Measurements from ENCODE around the gene MYLK. TPM values are rescaled to one million over a fixed set of nuclear protein-coding genes. Genes with fewer than 3 reads are reported as not detected.
"Not testable (repeated sequence)": the region's sequence is repeated elsewhere in the genome, so short reads cannot be mapped to it uniquely, and the experiment has no call there.

The MYLK gene
- total RNA-seq, 2 experiments from 2014 or later, result not detected

DNA sequence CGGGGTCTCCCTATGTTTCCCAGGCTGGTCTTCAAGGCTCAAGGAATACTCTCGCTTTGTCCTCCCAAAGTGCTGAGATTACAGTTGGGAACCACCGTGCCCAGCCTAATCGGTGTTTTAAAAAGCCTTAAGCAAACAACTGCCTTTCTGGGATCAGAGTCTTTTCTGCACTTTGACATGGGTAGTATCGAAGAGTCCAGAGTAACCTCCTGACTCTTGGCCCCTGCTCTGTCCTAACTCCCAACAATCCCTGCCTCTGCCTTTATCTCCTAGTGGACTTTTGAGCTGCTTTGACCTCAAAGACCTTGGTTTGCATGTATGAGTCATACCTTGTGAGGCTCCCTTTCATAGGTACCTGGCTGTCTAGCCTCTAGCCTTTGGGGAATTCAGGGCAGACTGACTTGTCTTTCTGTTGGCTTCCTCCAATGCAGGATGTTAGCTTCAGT is 278.3 kb downstream of the MYLK start:
- Mint-ChIP-seq H3K36me3 (ENCODE audit: low read depth) (peaks cover 7% of the 10 kb centered on the region), H3K4me1 (ENCODE audit: low read depth) (peaks cover 11% of the 10 kb centered on the region), H3K27ac (no peak overlapping the region), H3K4me3 (no peak overlapping the region), H3K27me3 (ENCODE audit: low read depth) (no peaks in the 10 kb centered on the region), H3K9me3 (no peaks in the 10 kb centered on the region)
- CTCF ChIA-PET, result no interaction called here
- DNase-seq, result no peak
- intact Hi-C loops (cut with micrococcal nuclease), result no loop called here

DNA sequence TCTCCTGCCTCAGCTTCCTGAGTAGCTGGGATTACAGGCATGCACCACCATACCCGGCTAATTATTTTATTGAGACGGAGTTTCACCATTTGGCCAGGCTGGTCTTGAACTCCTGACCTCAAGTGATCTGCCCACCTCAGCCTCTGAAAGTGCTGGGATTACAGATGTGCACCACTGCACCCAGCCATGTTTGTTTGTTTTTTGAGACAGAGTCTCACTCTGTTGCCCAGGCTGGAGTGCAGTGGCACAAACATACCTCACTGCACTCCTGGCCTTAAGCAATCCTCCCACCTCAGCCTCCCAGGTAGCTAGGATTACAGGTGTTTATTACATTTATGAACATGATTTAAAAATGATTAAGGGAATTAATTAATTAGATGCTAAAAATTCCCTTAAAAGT is 281.0 kb downstream of the MYLK start:
- CTCF ChIA-PET, result interaction anchor here (1.2 kb wide), 1 partner anchor 23 kb away, joined by 3 read pairs; no protein-coding TSS in a partner anchor
- H3K4me1 Mint-ChIP-seq (ENCODE audit: low read depth), result peaks cover 11% of the 10 kb centered on the region
- H3K4me3 Mint-ChIP-seq; intact Hi-C loops (cut with micrococcal nuclease); H3K27me3 Mint-ChIP-seq (ENCODE audit: low read depth); DNase-seq; H3K27ac Mint-ChIP-seq; H3K9me3 Mint-ChIP-seq: not testable (repeated sequence)
- peaks cover 12% of the 10 kb centered on the region for H3K36me3 Mint-ChIP-seq (ENCODE audit: low read depth)

DNA sequence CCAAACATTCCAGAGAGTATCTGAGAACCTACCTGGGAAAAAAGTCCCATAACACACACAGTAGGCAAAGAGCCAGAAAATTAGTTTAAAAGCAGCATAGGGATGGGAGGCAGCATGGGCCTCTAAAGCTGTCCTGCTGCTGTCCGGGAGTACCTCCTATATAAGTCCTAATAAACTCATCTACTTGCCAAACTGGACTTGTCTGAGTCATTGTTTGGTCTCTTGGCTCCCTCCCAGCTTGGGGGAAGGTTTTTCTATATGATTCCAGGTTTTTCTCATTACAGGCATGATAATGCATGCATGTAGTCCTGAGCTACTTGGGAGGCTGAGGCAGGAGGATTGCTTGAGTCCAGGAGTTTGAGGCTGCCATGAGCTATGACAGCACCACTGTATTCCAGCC is 281.8 kb downstream of the MYLK start:
- CTCF ChIA-PET, result interaction anchor here (1.2 kb wide), 1 partner anchor 24 kb away, joined by 3 read pairs; no protein-coding TSS in a partner anchor
- Mint-ChIP-seq H3K27me3 (ENCODE audit: low read depth) (no peaks in the 10 kb centered on the region), H3K36me3 (ENCODE audit: low read depth) (peaks cover 11% of the 10 kb centered on the region), H3K4me3 (no peak overlapping the region), H3K9me3 (no peaks in the 10 kb centered on the region), H3K4me1 (ENCODE audit: low read depth) (peaks cover 11% of the 10 kb centered on the region), H3K27ac (no peak overlapping the region)
- no peak for DNase-seq
- intact Hi-C loops (cut with micrococcal nuclease), result no loop called here

DNA sequence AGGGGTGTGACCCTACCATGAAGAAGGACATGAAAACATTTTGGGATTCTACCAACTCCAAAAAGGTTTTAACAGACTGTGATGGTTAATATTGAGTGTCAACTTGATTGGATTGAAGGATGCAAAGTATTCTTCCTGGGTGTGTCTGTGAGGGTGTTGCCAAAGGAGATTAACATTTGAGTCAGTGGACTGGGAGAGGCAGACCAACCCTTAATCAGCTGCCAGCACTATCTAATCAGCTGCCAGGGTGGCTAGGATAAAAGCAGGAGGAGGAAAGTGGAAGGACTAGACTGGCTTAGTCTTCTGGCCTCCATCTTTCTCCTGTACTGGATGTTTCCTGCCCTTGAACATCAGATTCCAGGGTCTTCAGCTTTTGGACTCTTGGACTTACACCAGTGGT is 283.3 kb downstream of the MYLK start:
- H3K27me3 Mint-ChIP-seq (ENCODE audit: low read depth); intact Hi-C loops (cut with micrococcal nuclease); H3K9me3 Mint-ChIP-seq; H3K27ac Mint-ChIP-seq; H3K4me3 Mint-ChIP-seq; H3K4me1 Mint-ChIP-seq (ENCODE audit: low read depth); DNase-seq: not testable (repeated sequence)
- CTCF ChIA-PET, result interaction anchor here (1.2 kb wide), 1 partner anchor 11 kb away, joined by 3 read pairs; no protein-coding TSS in a partner anchor
- H3K36me3 Mint-ChIP-seq (ENCODE audit: low read depth), result peaks cover 11% of the 10 kb centered on the region

DNA sequence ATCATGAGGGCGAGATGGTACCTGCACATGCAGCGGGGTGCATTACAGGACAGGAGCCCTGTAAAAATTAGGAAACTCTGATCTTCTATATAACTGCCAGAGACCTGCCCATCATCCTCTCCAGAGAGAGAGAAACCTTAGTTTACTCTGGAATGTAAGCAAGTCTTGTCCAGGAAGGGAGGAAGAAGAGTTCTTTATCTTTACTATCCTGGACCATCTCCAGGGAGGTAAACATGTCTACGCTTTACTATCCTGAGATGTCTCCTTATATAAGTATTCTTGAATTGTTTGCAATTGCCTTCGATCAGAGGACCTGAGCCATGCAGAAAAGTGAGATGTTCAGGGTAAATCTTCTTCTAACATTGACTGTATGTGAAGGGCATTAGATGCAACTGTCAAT is 286.6 kb downstream of the MYLK start:
- Mint-ChIP-seq H3K27me3 (ENCODE audit: low read depth) (no peaks in the 10 kb centered on the region), H3K4me1 (ENCODE audit: low read depth) (no peaks in the 10 kb centered on the region), H3K36me3 (ENCODE audit: low read depth) (peaks cover 14% of the 10 kb centered on the region), H3K4me3 (no peak overlapping the region), H3K9me3 (no peaks in the 10 kb centered on the region), H3K27ac (no peak overlapping the region)
- no peak for DNase-seq
- CTCF ChIA-PET, result no interaction called here
- intact Hi-C loops (cut with micrococcal nuclease), result no loop called here

DNA sequence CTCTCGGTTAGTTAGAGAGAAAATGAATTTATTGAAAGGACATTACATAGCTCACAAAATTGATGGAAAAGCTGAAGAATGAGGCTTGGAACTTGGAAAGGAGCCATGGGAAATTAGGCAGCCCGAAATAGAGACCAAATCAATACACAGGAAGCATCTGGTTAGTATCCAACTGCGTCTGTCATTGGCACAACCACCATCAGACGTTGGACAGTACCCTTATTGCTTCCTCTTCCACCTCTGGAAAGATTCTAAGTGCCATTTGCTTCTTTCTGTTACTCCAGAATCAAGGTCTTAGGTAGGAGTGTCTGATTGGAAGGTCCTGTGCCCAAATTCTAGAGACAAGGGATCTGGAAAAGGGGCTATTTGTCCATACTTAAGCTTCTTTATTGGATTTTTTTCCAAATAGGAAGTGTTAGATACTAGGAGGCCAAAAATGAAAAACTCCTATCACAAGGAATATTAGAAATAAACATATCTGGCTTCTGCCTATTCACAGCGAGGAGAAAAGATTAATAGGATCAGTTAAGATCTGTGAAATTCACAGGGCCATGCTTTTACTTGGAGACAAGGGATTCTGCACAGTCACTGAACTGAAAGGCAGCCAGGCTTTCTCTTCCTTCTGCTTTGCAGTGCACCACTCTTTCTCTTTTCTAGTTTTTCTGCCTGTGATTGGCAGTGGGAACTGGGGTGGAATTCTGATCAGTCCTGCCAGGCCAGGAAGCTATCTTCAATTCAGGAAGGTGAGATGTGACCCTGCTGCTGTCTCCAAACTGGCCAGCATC is 288.5 kb downstream of the MYLK start:
- DNase-seq, result no peak
- Mint-ChIP-seq H3K9me3 (peaks cover 14% of the 10 kb centered on the region), H3K27me3 (ENCODE audit: low read depth) (no peaks in the 10 kb centered on the region), H3K4me3 (no peak overlapping the region), H3K27ac (no peak overlapping the region), H3K36me3 (ENCODE audit: low read depth) (peaks cover 32% of the 10 kb centered on the region), H3K4me1 (ENCODE audit: low read depth) (no peaks in the 10 kb centered on the region)
- intact Hi-C loops (cut with micrococcal nuclease), result no loop called here
- CTCF ChIA-PET, result no interaction called here

DNA sequence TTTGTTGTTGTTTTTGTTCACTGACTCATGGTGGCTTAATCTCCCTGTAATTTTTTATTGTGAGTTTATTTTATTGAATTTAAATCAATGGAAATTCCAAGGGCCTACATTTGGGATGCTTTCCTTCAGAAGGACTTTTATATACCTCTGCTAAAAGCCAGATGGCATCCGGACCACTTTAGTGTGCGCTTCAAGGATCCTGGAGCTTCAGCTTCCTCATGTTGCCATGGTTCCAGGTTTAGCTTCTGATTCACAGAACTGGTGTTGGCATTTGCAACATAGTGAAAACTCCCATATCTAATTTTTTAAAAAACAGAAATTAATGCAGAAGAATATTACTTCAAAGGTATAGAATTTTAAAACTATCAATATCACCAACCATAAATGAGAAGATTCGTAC is 290.8 kb downstream of the MYLK start:
- DNase-seq, result no peak
- Mint-ChIP-seq H3K27ac (no peak overlapping the region), H3K9me3 (peaks cover 25% of the 10 kb centered on the region), H3K36me3 (ENCODE audit: low read depth) (peaks cover 40% of the 10 kb centered on the region), H3K4me1 (ENCODE audit: low read depth) (no peaks in the 10 kb centered on the region), H3K27me3 (ENCODE audit: low read depth) (no peaks in the 10 kb centered on the region), H3K4me3 (no peak overlapping the region)
- intact Hi-C loops (cut with micrococcal nuclease), result no loop called here
- CTCF ChIA-PET, result no interaction called here

DNA sequence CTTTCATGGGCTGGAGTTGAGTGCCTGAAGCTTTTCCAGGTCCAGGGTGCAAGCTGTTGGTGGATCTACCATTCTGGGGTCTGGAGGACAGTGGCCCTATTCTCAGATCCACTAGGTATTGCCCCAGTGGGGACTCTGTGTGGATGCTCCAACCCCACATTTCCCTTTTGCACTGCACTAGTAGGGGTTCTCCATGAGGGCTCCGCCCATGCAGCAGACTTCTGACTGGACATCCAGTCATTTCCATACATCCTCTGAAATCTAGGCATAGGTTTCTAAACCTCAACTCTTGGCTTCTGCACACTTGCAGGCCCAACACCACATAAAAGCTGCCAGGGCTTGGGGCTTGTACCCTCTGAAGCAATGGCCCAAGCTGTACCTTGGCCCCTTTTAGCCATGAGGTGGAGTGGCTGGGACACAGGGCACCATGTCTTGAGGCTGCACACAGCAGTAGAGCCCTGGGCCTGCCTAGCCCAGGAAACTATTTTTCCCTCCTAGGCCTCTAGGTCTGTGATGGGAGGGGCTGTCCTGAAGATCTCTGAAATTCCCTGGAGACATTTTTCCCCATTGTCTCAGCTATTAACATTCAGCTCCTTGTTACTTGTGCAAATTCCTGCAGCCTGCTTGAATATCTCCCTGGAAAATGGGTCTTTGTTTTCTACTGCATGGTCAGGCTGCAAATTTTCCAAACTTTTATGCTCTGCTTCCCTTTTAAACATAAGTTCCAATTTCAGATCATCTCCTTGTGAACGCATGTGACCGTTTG is 293.3 kb downstream of the MYLK start:
- Mint-ChIP-seq H3K27ac (no peak overlapping the region), H3K36me3 (ENCODE audit: low read depth) (peaks cover 53% of the 10 kb centered on the region), H3K4me3 (no peak overlapping the region), H3K9me3 (peaks cover 25% of the 10 kb centered on the region), H3K4me1 (ENCODE audit: low read depth) (peaks cover 6% of the 10 kb centered on the region), H3K27me3 (ENCODE audit: low read depth) (no peaks in the 10 kb centered on the region)
- CTCF ChIA-PET, result no interaction called here
- DNase-seq, result no peak
- intact Hi-C loops (cut with micrococcal nuclease), result no loop called here

DNA sequence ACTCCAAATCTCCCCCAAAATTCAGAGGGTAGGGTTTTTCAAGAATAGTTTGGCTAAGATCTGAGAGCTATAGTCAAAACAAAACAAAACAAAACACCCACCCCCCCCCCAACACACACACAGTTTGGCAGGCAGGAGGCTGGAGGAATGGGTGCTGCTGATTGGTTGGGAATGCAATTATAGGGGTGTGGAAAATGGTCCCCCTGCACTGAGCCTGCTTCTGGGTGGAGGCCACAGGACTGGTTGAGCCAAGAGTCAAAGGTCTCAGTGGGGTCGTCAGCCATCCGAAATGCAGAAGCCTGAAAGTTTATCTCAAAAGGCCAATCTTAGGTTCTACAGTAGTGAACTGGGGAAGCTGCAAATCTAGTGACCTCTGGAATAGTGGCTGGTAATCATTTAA is 296.7 kb downstream of the MYLK start:
- peaks cover 21% of the 10 kb centered on the region for H3K4me1 Mint-ChIP-seq (ENCODE audit: low read depth)
- no peaks in the 10 kb centered on the region for H3K27me3 Mint-ChIP-seq (ENCODE audit: low read depth)
- CTCF ChIA-PET, result no interaction called here
- no peak overlapping the region for H3K4me3 Mint-ChIP-seq
- H3K27ac Mint-ChIP-seq, result no peak overlapping the region
- H3K9me3 Mint-ChIP-seq, result peaks cover 25% of the 10 kb centered on the region
- intact Hi-C loops (cut with micrococcal nuclease), result loop anchor here (5.0 to 10.0 kb wide), 3 partner anchors 1013 to 1787 kb away; partner anchors contain the start of genes PARP15, UMPS and ZNF148
- H3K36me3 Mint-ChIP-seq (ENCODE audit: low read depth), result peaks cover 48% of the 10 kb centered on the region
- DNase-seq, result no peak

DNA sequence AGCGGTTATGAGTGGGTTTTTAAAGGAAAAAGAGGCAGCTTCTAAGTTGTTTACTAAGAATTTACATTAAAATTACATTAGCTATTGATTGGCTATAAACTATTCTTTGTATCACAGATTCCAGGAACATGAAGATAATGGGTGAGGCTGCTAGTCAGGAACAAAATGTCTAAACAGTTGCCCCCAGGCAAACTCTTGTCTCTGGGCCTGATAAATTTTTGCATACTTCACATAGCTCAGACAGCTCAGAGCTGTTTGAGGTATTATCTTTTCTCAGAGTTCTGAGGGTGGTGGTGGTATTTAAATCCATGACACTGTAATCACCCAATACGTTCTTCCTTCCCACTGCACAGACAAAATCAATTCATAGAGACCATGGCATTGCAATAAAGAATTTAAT is 297.2 kb downstream of the MYLK start:
- intact Hi-C loops (cut with micrococcal nuclease), result loop anchor here (5.0 to 10.0 kb wide), 3 partner anchors 1012 to 1788 kb away; partner anchors contain the start of genes PARP15, UMPS and ZNF148
- no peak for DNase-seq
- CTCF ChIA-PET, result no interaction called here
- Mint-ChIP-seq H3K4me3 (peak overlapping the region; percentile 19), H3K9me3 (peaks cover 24% of the 10 kb centered on the region), H3K36me3 (ENCODE audit: low read depth) (peaks cover 43% of the 10 kb centered on the region), H3K27me3 (ENCODE audit: low read depth) (no peaks in the 10 kb centered on the region), H3K27ac (no peak overlapping the region), H3K4me1 (ENCODE audit: low read depth) (peaks cover 22% of the 10 kb centered on the region)

DNA sequence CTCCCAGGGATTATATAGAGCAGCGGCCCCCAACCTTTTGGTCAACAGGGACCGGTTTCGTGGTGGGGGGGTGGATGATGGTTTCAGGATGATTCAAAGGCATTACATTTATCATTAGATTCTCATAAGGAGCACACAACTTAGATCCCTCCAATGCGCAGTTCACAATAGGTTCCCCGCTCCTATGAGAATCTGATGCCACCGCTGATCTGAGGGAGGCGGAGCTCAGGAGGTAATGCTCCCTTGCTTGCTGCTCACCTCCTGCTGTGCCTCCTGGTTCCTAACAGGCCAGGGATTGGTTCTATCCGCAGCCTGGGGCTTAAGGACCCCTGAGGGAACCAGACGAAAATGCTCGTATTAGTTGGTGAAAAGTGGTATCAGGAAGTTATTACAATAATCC is 298.0 kb downstream of the MYLK start:
- peaks cover 16% of the 10 kb centered on the region for H3K9me3 Mint-ChIP-seq
- no peak overlapping the region for H3K4me3 Mint-ChIP-seq
- no peak overlapping the region for H3K27ac Mint-ChIP-seq
- intact Hi-C loops (cut with micrococcal nuclease), result loop anchor here (5.0 to 10.0 kb wide), 3 partner anchors 1011 to 1789 kb away; partner anchors contain the start of genes PARP15, UMPS and ZNF148
- DNase-seq, result peak; percentile 66
- H3K27me3 Mint-ChIP-seq (ENCODE audit: low read depth), result no peaks in the 10 kb centered on the region
- CTCF ChIA-PET, result interaction anchor here (1.2 to 1.4 kb wide), 2 partner anchors 34 to 137 kb away, joined by 4 read pairs; no protein-coding TSS in a partner anchor
- H3K4me1 Mint-ChIP-seq (ENCODE audit: low read depth), result peaks cover 22% of the 10 kb centered on the region
- H3K36me3 Mint-ChIP-seq (ENCODE audit: low read depth), result peaks cover 42% of the 10 kb centered on the region

All from activated naive CD4-positive, alpha-beta T cell treated with anti-CD3 and anti-CD28 coated beads for 36 hours (primary cell).